Measurements from ENCODE around the gene STARD13. TPM values are rescaled to one million over a fixed set of nuclear protein-coding genes. Genes with fewer than 3 reads are reported as not detected.

Gene STARD13
- total RNA-seq, 1 experiment from 2014 or later, result 11.3 TPM

DNA sequence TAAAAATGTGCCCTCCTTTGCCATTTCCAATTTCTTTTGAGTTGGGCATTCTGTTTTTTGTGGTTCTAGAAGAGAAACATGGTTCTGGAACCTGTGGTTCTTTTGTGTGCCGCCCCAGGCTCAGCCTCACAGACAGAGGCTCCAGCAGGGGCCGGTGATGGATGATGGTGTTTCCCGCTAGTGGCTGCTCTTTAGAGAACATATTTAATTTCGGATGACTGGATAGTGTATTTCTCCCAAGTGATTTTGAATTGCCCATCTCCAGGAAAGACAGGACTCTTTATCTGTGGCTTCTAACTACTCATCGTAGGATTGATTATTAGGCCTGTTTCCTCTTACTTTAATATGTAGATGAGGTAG lies 194.2 kb downstream of the STARD13 start:
- Mint-ChIP-seq H3K27me3 (ENCODE audit: unreplicated experiment) (no peaks in the 10 kb centered on the region), H3K4me1 (ENCODE audit: low read depth, unreplicated experiment) (no peaks in the 10 kb centered on the region), H3K27ac (ENCODE audit: unreplicated experiment) (no peak overlapping the region), H3K36me3 (ENCODE audit: insufficient read depth, unreplicated experiment) (no peaks in the 10 kb centered on the region), H3K9me3 (ENCODE audit: low read depth, unreplicated experiment) (no peaks in the 10 kb centered on the region), H3K4me3 (ENCODE audit: low read depth, unreplicated experiment) (no peak overlapping the region)
- intact Hi-C loops (cut with micrococcal nuclease; ENCODE audit: unreplicated experiment), result no loop called here
- no peak for DNase-seq
- no TSS peak for BruUV-seq (replicated peaks)
- CTCF ChIA-PET, result no interaction called here
- TF ChIP-seq, protein P1, sequence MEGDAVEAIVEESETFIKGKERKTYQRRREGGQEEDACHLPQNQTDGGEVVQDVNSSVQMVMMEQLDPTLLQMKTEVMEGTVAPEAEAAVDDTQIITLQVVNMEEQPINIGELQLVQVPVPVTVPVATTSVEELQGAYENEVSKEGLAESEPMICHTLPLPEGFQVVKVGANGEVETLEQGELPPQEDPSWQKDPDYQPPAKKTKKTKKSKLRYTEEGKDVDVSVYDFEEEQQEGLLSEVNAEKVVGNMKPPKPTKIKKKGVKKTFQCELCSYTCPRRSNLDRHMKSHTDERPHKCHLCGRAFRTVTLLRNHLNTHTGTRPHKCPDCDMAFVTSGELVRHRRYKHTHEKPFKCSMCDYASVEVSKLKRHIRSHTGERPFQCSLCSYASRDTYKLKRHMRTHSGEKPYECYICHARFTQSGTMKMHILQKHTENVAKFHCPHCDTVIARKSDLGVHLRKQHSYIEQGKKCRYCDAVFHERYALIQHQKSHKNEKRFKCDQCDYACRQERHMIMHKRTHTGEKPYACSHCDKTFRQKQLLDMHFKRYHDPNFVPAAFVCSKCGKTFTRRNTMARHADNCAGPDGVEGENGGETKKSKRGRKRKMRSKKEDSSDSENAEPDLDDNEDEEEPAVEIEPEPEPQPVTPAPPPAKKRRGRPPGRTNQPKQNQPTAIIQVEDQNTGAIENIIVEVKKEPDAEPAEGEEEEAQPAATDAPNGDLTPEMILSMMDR (IDR thresholded peaks at IDR 0.05; ENCODE audit: unreplicated experiment), result no peak

DNA sequence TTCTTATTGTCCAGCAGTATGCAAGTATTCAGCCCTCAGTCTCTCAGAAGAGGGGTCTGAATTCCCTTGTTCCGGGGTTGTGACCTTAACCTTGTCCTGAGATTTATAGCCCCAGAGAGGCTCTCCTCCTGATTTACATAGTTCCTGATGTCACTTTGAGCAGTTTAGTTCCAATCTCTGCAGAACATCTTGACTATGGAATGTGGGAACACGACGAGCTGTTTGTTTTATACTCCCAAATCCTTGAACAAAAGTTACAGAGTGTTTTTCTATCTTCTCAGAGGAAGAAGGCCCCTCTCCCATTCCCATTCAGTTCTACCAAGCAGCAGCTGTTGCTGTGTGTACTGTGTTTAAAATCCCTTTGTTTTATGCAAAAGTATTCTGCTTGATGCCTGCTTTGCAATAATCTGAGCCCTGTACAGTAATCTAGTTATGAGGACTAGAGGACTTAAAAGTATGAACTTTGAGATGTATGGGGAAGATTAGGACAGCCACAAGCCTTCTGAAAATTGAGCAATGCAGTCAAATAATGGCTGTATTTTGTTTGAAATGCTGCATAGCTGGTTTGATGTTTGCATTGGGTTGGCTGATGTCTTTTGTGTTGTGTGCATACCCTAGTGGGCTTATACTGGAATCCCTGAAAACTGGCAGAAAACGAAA lies 194.7 kb downstream of the STARD13 start:
- Mint-ChIP-seq H3K27ac (ENCODE audit: unreplicated experiment) (no peak overlapping the region), H3K36me3 (ENCODE audit: insufficient read depth, unreplicated experiment) (no peaks in the 10 kb centered on the region), H3K4me3 (ENCODE audit: low read depth, unreplicated experiment) (no peak overlapping the region), H3K4me1 (ENCODE audit: low read depth, unreplicated experiment) (no peaks in the 10 kb centered on the region), H3K27me3 (ENCODE audit: unreplicated experiment) (no peaks in the 10 kb centered on the region), H3K9me3 (ENCODE audit: low read depth, unreplicated experiment) (no peaks in the 10 kb centered on the region)
- intact Hi-C loops (cut with micrococcal nuclease; ENCODE audit: unreplicated experiment), result no loop called here
- CTCF ChIA-PET, result no interaction called here
- DNase-seq, result no peak
- TF ChIP-seq, protein P1 (IDR thresholded peaks at IDR 0.05; ENCODE audit: unreplicated experiment), result no peak
- no TSS peak for BruUV-seq (replicated peaks)

GRCh38 chr13:33089311-33089710 lies 196.2 kb downstream of the STARD13 start:
- H3K27me3 Mint-ChIP-seq (ENCODE audit: unreplicated experiment), result peaks cover 12% of the 10 kb centered on the region
- H3K9me3 Mint-ChIP-seq (ENCODE audit: low read depth, unreplicated experiment), result peaks cover 2% of the 10 kb centered on the region
- no peak overlapping the region for H3K27ac Mint-ChIP-seq (ENCODE audit: unreplicated experiment)
- intact Hi-C loops (cut with micrococcal nuclease; ENCODE audit: unreplicated experiment), result no loop called here
- BruUV-seq (replicated peaks), result no TSS peak
- H3K4me1 Mint-ChIP-seq (ENCODE audit: low read depth, unreplicated experiment), result no peaks in the 10 kb centered on the region
- no peaks in the 10 kb centered on the region for H3K36me3 Mint-ChIP-seq (ENCODE audit: insufficient read depth, unreplicated experiment)
- CTCF ChIA-PET, result no interaction called here
- H3K4me3 Mint-ChIP-seq (ENCODE audit: low read depth, unreplicated experiment), result no peak overlapping the region
- TF ChIP-seq, protein P1 (IDR thresholded peaks at IDR 0.05; ENCODE audit: unreplicated experiment), result no peak
- no peak for DNase-seq

- TF ChIP-seq, protein P1 (IDR thresholded peaks at IDR 0.05; ENCODE audit: unreplicated experiment), result no peak
- no peaks in the 10 kb centered on the region for H3K4me1 Mint-ChIP-seq (ENCODE audit: low read depth, unreplicated experiment)
- peaks cover 2% of the 10 kb centered on the region for H3K9me3 Mint-ChIP-seq (ENCODE audit: low read depth, unreplicated experiment)
- H3K27ac Mint-ChIP-seq (ENCODE audit: unreplicated experiment), result no peak overlapping the region
- H3K4me3 Mint-ChIP-seq (ENCODE audit: low read depth, unreplicated experiment), result no peak overlapping the region
- H3K27me3 Mint-ChIP-seq (ENCODE audit: unreplicated experiment), result peaks cover 13% of the 10 kb centered on the region
- no TSS peak for BruUV-seq (replicated peaks)
- no peaks in the 10 kb centered on the region for H3K36me3 Mint-ChIP-seq (ENCODE audit: insufficient read depth, unreplicated experiment)
- intact Hi-C loops (cut with micrococcal nuclease; ENCODE audit: unreplicated experiment), result no loop called here
- DNase-seq, result no peak
- CTCF ChIA-PET, result no interaction called here
Observed at GRCh38 chr13:33087790-33088189, 197.8 kb downstream of the STARD13 start.

Data from Calu3 (cell line).